ENCODE measurements around the gene DMXL2.

DNA sequence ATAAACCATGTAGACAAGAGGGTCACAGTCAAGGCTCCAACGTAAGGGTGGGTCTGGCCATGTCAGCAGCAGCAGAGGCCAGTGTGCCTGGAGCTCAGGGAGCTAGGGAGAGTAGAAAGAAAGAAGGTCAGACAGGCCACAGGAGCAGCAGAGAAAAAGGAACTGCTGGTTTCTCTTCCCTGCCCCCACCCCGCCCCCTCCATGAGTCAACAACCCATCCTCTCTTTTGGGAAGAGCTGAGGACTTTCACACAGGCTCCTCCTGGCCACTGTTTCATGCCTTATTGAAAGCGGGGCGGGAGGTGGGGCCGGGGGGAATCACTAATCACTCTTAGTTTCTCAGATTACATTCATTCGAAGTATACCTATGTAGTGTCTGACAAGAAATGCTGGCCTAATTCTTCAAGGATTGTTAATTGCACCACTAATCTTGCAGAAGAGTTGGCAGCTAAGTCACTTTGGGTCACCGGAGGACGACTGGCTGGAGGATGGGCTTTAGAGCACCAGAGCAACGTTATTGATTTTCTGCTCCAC is 49.6 kb upstream of the DMXL2 start:
- no peak for TF ChIP-seq EZH2phosphoT487 (conservative IDR thresholded peaks at IDR 0.05; ENCODE audit: low read length)
- TF ChIP-seq, protein P1, sequence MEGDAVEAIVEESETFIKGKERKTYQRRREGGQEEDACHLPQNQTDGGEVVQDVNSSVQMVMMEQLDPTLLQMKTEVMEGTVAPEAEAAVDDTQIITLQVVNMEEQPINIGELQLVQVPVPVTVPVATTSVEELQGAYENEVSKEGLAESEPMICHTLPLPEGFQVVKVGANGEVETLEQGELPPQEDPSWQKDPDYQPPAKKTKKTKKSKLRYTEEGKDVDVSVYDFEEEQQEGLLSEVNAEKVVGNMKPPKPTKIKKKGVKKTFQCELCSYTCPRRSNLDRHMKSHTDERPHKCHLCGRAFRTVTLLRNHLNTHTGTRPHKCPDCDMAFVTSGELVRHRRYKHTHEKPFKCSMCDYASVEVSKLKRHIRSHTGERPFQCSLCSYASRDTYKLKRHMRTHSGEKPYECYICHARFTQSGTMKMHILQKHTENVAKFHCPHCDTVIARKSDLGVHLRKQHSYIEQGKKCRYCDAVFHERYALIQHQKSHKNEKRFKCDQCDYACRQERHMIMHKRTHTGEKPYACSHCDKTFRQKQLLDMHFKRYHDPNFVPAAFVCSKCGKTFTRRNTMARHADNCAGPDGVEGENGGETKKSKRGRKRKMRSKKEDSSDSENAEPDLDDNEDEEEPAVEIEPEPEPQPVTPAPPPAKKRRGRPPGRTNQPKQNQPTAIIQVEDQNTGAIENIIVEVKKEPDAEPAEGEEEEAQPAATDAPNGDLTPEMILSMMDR (IDR thresholded peaks at IDR 0.05; ENCODE audit: insufficient read depth, low read length, poor library complexity, severe bottlenecking) = no peak

Measured in SU-DHL-6 (cell line).